HEK293 (cell line): ENCODE data around the gene TMEM150B.

Experiments used
- CTCF ChIA-PET: fragments of 350-600 bp; formaldehyde crosslinking; extraction: SDS; loops from one replicate; lab custom pipeline; 2021; ENCODE audit warnings: antibody characterized with exemption; lab: Yijun Ruan, JAX
- POLR2A ChIA-PET: fragments of 300-600 bp; formaldehyde crosslinking; extraction: SDS; loops from one replicate; lab custom pipeline; 2020; ENCODE audit warnings: antibody characterized with exemption, inconsistent platforms; lab: Yijun Ruan, JAX
- H3K27ac ChIP-seq: fragments of 200-500 bp; sonication (Bioruptor generic); 2 replicates; pipeline ENCODE4 v1.5.1; 2014; ENCODE audit warnings: low read depth, low read length, control low read depth, inconsistent platforms; ENCODE audit errors: extremely low read depth
- H3K36me3 ChIP-seq, 2 experiments: fragments of 200-500 bp in 1 of 2; sonication (Bioruptor generic) in 1 of 2; 1 replicate in 1 of 2; 2 replicates in 1 of 2; pipeline ENCODE4 v1.5.1; 2014 to 2017; ENCODE audit warnings: inconsistent platforms in 2 of 2, low read length in 2 of 2; ENCODE audit not compliant: control insufficient read depth in 2 of 2, insufficient read depth in 1 of 2
- H3K4me1 ChIP-seq: fragments of 200-500 bp; sonication (Bioruptor generic); 2 replicates; pipeline ENCODE4 v1.5.1; 2014; ENCODE audit warnings: mild to moderate bottlenecking, low read length, inconsistent platforms; ENCODE audit not compliant: control insufficient read depth, insufficient read depth
- H3K4me3 ChIP-seq: 2 replicates; pipeline ENCODE4 v1.5.1; 2011; ENCODE audit warnings: low read depth, mild to moderate bottlenecking, control low read depth, low read length, moderate library complexity
- H3K9me3 ChIP-seq: fragments of 200-500 bp; sonication (Bioruptor generic); 2 replicates; pipeline ENCODE4 v1.5.1; 2014; ENCODE audit warnings: low read depth, low read length, inconsistent platforms; ENCODE audit not compliant: control insufficient read depth, insufficient read depth
- GLI4 ChIP-seq: fragments of 450-650 bp; formaldehyde crosslinking; IDR thresholded peaks from 2 replicates; pipeline ENCODE4 v1.5.1; 2016; ENCODE audit warnings: missing biosample characterization, missing genetic modification characterization
- KLF1 ChIP-seq: fragments of 450-650 bp; formaldehyde crosslinking; IDR thresholded peaks from 2 replicates; pipeline ENCODE4 v1.5.1; 2016; ENCODE audit warnings: missing biosample characterization, missing genetic modification characterization
- SP7 ChIP-seq: fragments of 450-650 bp; formaldehyde crosslinking; IDR thresholded peaks from 2 replicates; pipeline ENCODE4 v1.5.1; 2016; ENCODE audit warnings: missing biosample characterization, missing genetic modification characterization
- ZBTB17 ChIP-seq: fragments of 450-650 bp; formaldehyde crosslinking; IDR thresholded peaks from 2 replicates; pipeline ENCODE4 v1.5.1; 2016; ENCODE audit warnings: missing biosample characterization, missing genetic modification characterization
- ZBTB7A ChIP-seq: fragments of 450-650 bp; formaldehyde crosslinking; IDR thresholded peaks from 2 replicates; pipeline ENCODE4 v1.5.1; 2016; ENCODE audit warnings: low read depth, missing biosample characterization, missing genetic modification characterization
- ZFHX2 ChIP-seq: fragments of 450-650 bp; formaldehyde crosslinking; conservative IDR thresholded peaks from 2 replicates; pipeline ENCODE4 v1.5.1; 2016; ENCODE audit warnings: missing biosample characterization, missing genetic modification characterization
- ZFP37 ChIP-seq: fragments of 450-650 bp; formaldehyde crosslinking; IDR thresholded peaks from 2 replicates; pipeline ENCODE4 v1.5.1; 2016; ENCODE audit warnings: missing biosample characterization, missing genetic modification characterization
- ZNF174 ChIP-seq: fragments of 450-650 bp; formaldehyde crosslinking; IDR thresholded peaks from 2 replicates; pipeline ENCODE4 v1.5.0; 2017; ENCODE audit warnings: missing biosample characterization, mild to moderate bottlenecking, missing genetic modification characterization
- ZNF239 ChIP-seq: fragments of 450-650 bp; formaldehyde crosslinking; IDR thresholded peaks from 2 replicates; pipeline ENCODE4 v1.5.1; 2016; ENCODE audit warnings: missing biosample characterization, missing genetic modification characterization
- ZNF311 ChIP-seq: fragments of 450-650 bp; formaldehyde crosslinking; IDR thresholded peaks from 2 replicates; pipeline ENCODE4 v1.5.1; 2017; ENCODE audit warnings: missing biosample characterization, missing genetic modification characterization, borderline replicate concordance
- ZNF335 ChIP-seq: fragments of 450-650 bp; formaldehyde crosslinking; conservative IDR thresholded peaks from 2 replicates; pipeline ENCODE4 v1.5.1; 2016; ENCODE audit warnings: missing biosample characterization, missing genetic modification characterization
- ZNF366 ChIP-seq: fragments of 450-650 bp; formaldehyde crosslinking; conservative IDR thresholded peaks from 2 replicates; pipeline ENCODE4 v1.5.1; 2016; ENCODE audit warnings: missing biosample characterization, missing genetic modification characterization
- ZNF629 ChIP-seq: fragments of 450-650 bp; formaldehyde crosslinking; IDR thresholded peaks from 2 replicates; pipeline ENCODE4 v1.5.1; 2017; ENCODE audit warnings: missing biosample characterization, missing genetic modification characterization
- ZNF658 ChIP-seq: fragments of 450-650 bp; formaldehyde crosslinking; IDR thresholded peaks from 2 replicates; pipeline ENCODE4; 2016; ENCODE audit warnings: missing biosample characterization, missing genetic modification characterization
- ZNF670 ChIP-seq: fragments of 450-650 bp; formaldehyde crosslinking; IDR thresholded peaks from 2 replicates; pipeline ENCODE4 v1.5.1; 2016; ENCODE audit warnings: missing biosample characterization, missing genetic modification characterization, low read depth
- ZNF76 ChIP-seq: fragments of 450-650 bp; formaldehyde crosslinking; IDR thresholded peaks from 2 replicates; pipeline ENCODE4; 2016; ENCODE audit warnings: low read depth, missing biosample characterization, missing genetic modification characterization, borderline replicate concordance
- ZNF791 ChIP-seq: fragments of 450-650 bp; formaldehyde crosslinking; IDR thresholded peaks from 2 replicates; pipeline ENCODE4 v1.5.1; 2016; ENCODE audit warnings: missing biosample characterization, missing genetic modification characterization
- TF ChIP-seq, protein P1 (sequence below): fragments of 450-650 bp; formaldehyde crosslinking; IDR thresholded peaks from 2 replicates; pipeline ENCODE4 v1.5.1; 2016; ENCODE audit warnings: missing biosample characterization, missing genetic modification characterization
- TF ChIP-seq, protein P2 (sequence below): fragments of 450-650 bp; formaldehyde crosslinking; IDR thresholded peaks from 2 replicates; pipeline ENCODE4 v1.5.0; 2017; ENCODE audit warnings: missing biosample characterization, missing genetic modification characterization, borderline replicate concordance
- TF ChIP-seq, protein P3 (sequence below): fragments of 450-650 bp; formaldehyde crosslinking; conservative IDR thresholded peaks from 2 replicates; pipeline ENCODE4 v1.5.1; 2016; ENCODE audit warnings: low read depth, missing biosample characterization, missing genetic modification characterization
- TF ChIP-seq, protein P4 (sequence below): fragments of 450-650 bp; formaldehyde crosslinking; IDR thresholded peaks from 2 replicates; pipeline ENCODE4 v1.5.1; 2016; ENCODE audit warnings: missing biosample characterization, missing genetic modification characterization

The TMEM150B gene

DNA sequence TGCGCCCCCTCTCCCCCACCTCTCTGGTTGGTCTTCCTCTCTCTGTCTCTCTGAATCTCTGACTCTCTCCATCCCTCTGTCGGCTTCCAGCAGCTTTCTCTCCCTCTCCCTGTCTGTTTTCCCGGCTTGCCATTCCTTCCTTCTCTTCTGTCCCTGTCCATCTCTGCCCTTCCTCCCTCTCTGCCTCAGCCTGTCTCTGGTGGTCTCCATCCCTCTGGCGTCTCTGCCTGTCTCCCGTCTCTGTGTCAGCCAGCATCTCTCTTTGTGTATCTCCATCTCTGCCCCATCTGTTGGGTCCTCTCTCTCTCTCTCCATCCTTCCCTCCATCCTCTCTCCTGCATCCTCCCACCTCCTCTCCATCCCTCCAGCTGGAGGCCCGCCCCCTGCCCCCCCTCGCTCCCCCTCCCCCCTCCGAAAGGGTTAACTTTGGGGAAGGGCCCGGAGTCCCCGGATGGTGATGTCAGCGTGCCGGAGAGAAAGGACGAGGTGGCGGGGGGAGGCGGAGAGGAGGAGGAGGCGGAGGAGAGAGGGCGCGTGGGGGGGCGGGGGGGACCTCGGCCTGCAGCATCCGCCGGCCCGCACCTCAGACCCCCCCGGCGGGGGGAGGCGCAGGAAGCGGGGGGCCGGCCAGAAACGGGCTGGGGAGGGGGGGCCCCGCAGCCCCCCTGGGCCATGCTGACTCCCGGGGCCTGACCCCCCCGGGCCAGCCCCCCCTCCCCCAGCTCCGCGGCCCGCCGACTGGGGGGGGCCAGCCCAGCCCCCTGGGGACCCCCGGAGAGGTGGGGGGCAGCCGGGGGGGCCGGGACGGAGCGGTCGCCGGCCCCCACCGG lies 41.4 kb downstream of the TMEM150B start, which contains the start of gene BRSK1:
TSS of gene BRSK1 (plus strand) at position 450 of the 830 bp plus-strand sequence. CDS start 446 bp downstream, outside the sequence.
- Histone ChIP-seq H3K27ac (peak within 1 kb of the TSS; percentile 37; the same call in 1 of the 2 replicates), H3K9me3 (no peaks in the 10 kb centered on the region), H3K4me3 (peak within 1 kb of the TSS; percentile 53), H3K36me3 (peaks cover 0 to 11% of the 10 kb centered on the region in 2 experiments; a peak in 2 of 3 replicates), H3K4me1 (peaks cover 12% of the 10 kb centered on the region)
- ChIA-PET POLR2A (interaction anchor here (0.7 to 2.0 kb wide), 9 partner anchors 23 to 341 kb away, joined by 3 to 11 read pairs (median 4); partner anchors contain the start of genes ISOC2, KMT5C, PPP6R1 and UBE2S), CTCF (interaction anchor here (1.8 kb wide), 1 partner anchor 8 kb away, joined by 7 read pairs; no protein-coding TSS in a partner anchor)
- peak; percentile 33; the same call in 1 of the 2 replicates for TF ChIP-seq SP7 (tag by site-specific recombination)
- TF ChIP-seq ZNF629 (tag by site-specific recombination) = no peak
- TF ChIP-seq ZNF311 (tag by site-specific recombination) = 0 out of 2 replicates have a peak, but pooled peaks have one; percentile 75
- peak; percentile 47; the same call in 1 of the 2 replicates for TF ChIP-seq KLF1 (tag by site-specific recombination)
- TF ChIP-seq ZBTB7A (tag by site-specific recombination) = 0 out of 2 replicates have a peak, but pooled peaks have one; percentile 34
- peak; percentile 59; the same call in 1 of the 2 replicates for TF ChIP-seq ZFHX2 (tag by site-specific recombination)
- TF ChIP-seq, protein P1, sequence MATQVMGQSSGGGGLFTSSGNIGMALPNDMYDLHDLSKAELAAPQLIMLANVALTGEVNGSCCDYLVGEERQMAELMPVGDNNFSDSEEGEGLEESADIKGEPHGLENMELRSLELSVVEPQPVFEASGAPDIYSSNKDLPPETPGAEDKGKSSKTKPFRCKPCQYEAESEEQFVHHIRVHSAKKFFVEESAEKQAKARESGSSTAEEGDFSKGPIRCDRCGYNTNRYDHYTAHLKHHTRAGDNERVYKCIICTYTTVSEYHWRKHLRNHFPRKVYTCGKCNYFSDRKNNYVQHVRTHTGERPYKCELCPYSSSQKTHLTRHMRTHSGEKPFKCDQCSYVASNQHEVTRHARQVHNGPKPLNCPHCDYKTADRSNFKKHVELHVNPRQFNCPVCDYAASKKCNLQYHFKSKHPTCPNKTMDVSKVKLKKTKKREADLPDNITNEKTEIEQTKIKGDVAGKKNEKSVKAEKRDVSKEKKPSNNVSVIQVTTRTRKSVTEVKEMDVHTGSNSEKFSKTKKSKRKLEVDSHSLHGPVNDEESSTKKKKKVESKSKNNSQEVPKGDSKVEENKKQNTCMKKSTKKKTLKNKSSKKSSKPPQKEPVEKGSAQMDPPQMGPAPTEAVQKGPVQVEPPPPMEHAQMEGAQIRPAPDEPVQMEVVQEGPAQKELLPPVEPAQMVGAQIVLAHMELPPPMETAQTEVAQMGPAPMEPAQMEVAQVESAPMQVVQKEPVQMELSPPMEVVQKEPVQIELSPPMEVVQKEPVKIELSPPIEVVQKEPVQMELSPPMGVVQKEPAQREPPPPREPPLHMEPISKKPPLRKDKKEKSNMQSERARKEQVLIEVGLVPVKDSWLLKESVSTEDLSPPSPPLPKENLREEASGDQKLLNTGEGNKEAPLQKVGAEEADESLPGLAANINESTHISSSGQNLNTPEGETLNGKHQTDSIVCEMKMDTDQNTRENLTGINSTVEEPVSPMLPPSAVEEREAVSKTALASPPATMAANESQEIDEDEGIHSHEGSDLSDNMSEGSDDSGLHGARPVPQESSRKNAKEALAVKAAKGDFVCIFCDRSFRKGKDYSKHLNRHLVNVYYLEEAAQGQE (tag by site-specific recombination) = no peak
- TF ChIP-seq ZNF658 (tag by site-specific recombination) = no peak
- TF ChIP-seq, protein P2, sequence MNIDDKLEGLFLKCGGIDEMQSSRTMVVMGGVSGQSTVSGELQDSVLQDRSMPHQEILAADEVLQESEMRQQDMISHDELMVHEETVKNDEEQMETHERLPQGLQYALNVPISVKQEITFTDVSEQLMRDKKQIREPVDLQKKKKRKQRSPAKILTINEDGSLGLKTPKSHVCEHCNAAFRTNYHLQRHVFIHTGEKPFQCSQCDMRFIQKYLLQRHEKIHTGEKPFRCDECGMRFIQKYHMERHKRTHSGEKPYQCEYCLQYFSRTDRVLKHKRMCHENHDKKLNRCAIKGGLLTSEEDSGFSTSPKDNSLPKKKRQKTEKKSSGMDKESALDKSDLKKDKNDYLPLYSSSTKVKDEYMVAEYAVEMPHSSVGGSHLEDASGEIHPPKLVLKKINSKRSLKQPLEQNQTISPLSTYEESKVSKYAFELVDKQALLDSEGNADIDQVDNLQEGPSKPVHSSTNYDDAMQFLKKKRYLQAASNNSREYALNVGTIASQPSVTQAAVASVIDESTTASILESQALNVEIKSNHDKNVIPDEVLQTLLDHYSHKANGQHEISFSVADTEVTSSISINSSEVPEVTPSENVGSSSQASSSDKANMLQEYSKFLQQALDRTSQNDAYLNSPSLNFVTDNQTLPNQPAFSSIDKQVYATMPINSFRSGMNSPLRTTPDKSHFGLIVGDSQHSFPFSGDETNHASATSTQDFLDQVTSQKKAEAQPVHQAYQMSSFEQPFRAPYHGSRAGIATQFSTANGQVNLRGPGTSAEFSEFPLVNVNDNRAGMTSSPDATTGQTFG (tag by site-specific recombination) = 0 out of 2 replicates have a peak, but pooled peaks have one; percentile 61
- peak; percentile 63; the same call in 1 of the 2 replicates for TF ChIP-seq ZBTB17 (tag by site-specific recombination)
- TF ChIP-seq ZNF239 (tag by site-specific recombination) = no peak
- no peak for TF ChIP-seq ZFP37
- TF ChIP-seq, protein P3, sequence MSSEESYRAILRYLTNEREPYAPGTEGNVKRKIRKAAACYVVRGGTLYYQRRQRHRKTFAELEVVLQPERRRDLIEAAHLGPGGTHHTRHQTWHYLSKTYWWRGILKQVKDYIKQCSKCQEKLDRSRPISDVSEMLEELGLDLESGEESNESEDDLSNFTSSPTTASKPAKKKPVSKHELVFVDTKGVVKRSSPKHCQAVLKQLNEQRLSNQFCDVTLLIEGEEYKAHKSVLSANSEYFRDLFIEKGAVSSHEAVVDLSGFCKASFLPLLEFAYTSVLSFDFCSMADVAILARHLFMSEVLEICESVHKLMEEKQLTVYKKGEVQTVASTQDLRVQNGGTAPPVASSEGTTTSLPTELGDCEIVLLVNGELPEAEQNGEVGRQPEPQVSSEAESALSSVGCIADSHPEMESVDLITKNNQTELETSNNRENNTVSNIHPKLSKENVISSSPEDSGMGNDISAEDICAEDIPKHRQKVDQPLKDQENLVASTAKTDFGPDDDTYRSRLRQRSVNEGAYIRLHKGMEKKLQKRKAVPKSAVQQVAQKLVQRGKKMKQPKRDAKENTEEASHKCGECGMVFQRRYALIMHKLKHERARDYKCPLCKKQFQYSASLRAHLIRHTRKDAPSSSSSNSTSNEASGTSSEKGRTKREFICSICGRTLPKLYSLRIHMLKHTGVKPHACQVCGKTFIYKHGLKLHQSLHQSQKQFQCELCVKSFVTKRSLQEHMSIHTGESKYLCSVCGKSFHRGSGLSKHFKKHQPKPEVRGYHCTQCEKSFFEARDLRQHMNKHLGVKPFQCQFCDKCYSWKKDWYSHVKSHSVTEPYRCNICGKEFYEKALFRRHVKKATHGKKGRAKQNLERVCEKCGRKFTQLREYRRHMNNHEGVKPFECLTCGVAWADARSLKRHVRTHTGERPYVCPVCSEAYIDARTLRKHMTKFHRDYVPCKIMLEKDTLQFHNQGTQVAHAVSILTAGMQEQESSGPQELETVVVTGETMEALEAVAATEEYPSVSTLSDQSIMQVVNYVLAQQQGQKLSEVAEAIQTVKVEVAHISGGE = no peak; the same call in 1 of the 2 replicates
- TF ChIP-seq ZNF76 (tag by site-specific recombination) = peak; percentile 44; the same call in 1 of the 2 replicates
- TF ChIP-seq ZNF335 = peak; percentile 64
- peak; percentile 55; the same call in 1 of the 2 replicates for TF ChIP-seq ZNF791
- TF ChIP-seq ZNF366 (tag by site-specific recombination) = peak; percentile 98
- TF ChIP-seq, protein P4, sequence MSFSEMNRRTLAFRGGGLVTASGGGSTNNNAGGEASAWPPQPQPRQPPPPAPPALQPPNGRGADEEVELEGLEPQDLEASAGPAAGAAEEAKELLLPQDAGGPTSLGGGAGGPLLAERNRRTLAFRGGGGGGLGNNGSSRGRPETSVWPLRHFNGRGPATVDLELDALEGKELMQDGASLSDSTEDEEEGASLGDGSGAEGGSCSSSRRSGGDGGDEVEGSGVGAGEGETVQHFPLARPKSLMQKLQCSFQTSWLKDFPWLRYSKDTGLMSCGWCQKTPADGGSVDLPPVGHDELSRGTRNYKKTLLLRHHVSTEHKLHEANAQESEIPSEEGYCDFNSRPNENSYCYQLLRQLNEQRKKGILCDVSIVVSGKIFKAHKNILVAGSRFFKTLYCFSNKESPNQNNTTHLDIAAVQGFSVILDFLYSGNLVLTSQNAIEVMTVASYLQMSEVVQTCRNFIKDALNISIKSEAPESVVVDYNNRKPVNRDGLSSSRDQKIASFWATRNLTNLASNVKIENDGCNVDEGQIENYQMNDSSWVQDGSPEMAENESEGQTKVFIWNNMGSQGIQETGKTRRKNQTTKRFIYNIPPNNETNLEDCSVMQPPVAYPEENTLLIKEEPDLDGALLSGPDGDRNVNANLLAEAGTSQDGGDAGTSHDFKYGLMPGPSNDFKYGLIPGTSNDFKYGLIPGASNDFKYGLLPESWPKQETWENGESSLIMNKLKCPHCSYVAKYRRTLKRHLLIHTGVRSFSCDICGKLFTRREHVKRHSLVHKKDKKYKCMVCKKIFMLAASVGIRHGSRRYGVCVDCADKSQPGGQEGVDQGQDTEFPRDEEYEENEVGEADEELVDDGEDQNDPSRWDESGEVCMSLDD (tag by site-specific recombination) = peak; percentile 56; the same call in 1 of the 2 replicates
- 0 out of 2 replicates have a peak, but pooled peaks have one; percentile 77 for TF ChIP-seq GLI4 (tag by site-specific recombination)
- no peak for TF ChIP-seq ZNF670 (tag by site-specific recombination)
- TF ChIP-seq ZNF174 = no peak
